ENCODE measurements around the gene UBB.
A peak's percentile ranks its signal among the peaks of the same experiment; 100 is the strongest.

The UBB gene

DNA sequence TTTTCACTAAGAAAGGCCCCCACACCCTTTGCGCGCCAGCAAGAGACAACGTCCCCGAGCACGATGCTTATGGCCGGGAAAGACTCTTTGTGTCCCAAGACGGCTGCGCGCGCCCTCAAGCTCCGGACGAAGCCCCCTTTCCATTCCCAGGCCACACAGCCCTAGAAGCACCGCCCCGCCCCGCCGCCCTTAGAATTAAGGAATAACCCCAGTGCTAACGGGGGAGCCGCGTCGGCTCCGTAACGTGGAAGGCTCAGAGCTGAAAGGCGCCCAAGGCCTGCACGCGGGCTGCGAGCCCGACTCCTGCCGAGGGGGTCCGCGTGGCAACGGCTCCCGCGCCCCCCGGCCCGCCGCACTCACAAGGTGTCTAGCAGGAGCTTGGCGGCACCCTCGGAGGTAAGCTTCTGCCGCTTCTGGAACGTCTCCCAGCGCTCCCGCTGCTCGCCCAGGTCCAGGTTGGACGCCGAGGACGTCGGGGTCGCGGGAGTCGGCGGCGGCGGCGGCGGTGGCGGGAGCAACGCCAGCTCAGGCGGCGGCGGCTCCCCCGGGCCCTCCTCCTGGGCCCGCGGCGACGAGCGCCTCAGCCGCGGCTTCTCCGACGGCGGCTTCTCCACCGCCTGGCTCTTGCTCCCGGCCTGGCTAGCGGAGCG is 28.1 kb upstream of the UBB start:
- in situ Hi-C loops (cut with MboI; ENCODE audit: low sequenced_read_pairs, unreplicated experiment), result no loop called here
- peak; percentile 48 for DNase-seq (ENCODE audit: low spot score)
- TF ChIP-seq, protein P1, sequence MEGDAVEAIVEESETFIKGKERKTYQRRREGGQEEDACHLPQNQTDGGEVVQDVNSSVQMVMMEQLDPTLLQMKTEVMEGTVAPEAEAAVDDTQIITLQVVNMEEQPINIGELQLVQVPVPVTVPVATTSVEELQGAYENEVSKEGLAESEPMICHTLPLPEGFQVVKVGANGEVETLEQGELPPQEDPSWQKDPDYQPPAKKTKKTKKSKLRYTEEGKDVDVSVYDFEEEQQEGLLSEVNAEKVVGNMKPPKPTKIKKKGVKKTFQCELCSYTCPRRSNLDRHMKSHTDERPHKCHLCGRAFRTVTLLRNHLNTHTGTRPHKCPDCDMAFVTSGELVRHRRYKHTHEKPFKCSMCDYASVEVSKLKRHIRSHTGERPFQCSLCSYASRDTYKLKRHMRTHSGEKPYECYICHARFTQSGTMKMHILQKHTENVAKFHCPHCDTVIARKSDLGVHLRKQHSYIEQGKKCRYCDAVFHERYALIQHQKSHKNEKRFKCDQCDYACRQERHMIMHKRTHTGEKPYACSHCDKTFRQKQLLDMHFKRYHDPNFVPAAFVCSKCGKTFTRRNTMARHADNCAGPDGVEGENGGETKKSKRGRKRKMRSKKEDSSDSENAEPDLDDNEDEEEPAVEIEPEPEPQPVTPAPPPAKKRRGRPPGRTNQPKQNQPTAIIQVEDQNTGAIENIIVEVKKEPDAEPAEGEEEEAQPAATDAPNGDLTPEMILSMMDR (IDR thresholded peaks at IDR 0.05; ENCODE audit: borderline replicate concordance, control extremely low read depth, extremely low read depth, insufficient read depth, missing control alignments), result no peak

GRCh38 chr17:16353317-16354174 is 27.3 kb upstream of the UBB start, which contains the start of gene CENPV:
Gene CENPV (minus strand): TSS chr17:16353469. CDS start chr17:16353436, 33 bp downstream.
- in situ Hi-C loops (cut with MboI; ENCODE audit: low sequenced_read_pairs, unreplicated experiment), result no loop called here
- TF ChIP-seq, protein P1 (IDR thresholded peaks at IDR 0.05; ENCODE audit: borderline replicate concordance, control extremely low read depth, extremely low read depth, insufficient read depth, missing control alignments), result peak; percentile 52
- peak; percentile 87 for DNase-seq (ENCODE audit: low spot score)

- in situ Hi-C loops (cut with MboI; ENCODE audit: low sequenced_read_pairs, unreplicated experiment), result no loop called here
- TF ChIP-seq, protein P1 (IDR thresholded peaks at IDR 0.05; ENCODE audit: borderline replicate concordance, control extremely low read depth, extremely low read depth, insufficient read depth, missing control alignments), result no peak
- DNase-seq (ENCODE audit: low spot score), result no peak
Observed at GRCh38 chr17:16354585-16354984, 26.3 kb upstream of the UBB start.

- in situ Hi-C loops (cut with MboI; ENCODE audit: low sequenced_read_pairs, unreplicated experiment), result no loop called here
- TF ChIP-seq, protein P1 (IDR thresholded peaks at IDR 0.05; ENCODE audit: borderline replicate concordance, control extremely low read depth, extremely low read depth, insufficient read depth, missing control alignments), result no peak
- no peak for DNase-seq (ENCODE audit: low spot score)
Observed at GRCh38 chr17:16358394-16358793, 22.5 kb upstream of the UBB start.

DNA sequence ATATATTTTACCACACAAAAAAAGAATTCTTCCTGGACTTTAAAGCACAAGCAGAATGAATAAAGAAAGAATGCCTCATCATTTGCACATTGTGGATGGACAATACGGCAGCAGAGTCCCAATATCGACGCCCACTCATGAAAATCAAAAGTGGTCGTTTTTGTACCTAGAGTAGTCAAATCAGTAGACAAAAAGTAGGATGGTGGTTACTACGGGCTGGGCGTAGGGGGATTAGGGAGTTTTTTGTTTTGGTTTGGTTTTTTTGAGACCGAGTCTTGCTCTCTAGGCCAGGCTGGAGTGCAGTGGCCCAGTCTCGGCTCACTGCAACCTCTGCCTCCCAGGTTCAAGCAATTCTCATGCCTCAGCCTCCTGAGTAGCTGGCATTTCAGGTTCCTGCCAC is 19.0 kb upstream of the UBB start:
- TF ChIP-seq, protein P1 (IDR thresholded peaks at IDR 0.05; ENCODE audit: borderline replicate concordance, control extremely low read depth, extremely low read depth, insufficient read depth, missing control alignments), result no peak
- in situ Hi-C loops (cut with MboI; ENCODE audit: low sequenced_read_pairs, unreplicated experiment), result loop anchor here (10.0 kb wide), 1 partner anchor 163 kb away; no protein-coding TSS in a partner anchor
- no peak for DNase-seq (ENCODE audit: low spot score)

DNA sequence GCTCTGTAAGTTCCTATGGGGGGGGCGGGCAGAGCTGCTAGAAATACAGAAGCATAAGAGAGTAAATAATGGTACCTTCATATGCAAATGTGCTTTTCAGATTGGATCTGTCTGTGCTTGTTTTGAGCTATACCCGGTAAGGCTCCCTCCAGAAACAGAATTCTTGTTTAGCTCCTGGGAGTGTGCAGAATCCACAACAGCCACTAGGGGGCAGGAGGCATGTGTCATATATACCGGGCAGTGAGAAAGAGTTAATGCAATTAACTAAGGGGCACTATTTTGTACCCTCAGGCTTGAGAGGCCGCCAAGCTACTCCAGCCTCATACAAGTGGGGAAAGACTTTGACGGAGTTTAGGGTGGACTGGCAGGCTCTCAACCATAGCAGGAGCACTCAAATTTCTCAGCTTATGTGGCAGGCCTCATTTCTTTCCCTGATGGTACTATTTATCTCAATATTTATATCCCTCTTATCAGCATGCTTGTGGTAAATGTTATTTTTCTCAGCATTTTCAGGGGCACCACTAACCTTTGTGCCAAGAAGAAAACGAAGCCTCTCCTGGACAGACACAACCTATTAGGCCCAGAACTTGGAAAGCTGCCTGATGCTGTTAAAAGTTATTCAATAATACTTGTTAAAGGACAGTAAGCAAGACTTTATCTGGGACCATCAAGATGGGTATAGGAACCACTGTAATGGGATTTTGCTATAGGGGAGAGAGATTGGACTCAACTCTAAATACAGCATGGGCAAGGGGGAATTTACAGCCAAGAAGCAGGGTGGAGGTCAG is 16.9 kb upstream of the UBB start:
- peak; percentile 79 for DNase-seq (ENCODE audit: low spot score)
- in situ Hi-C loops (cut with MboI; ENCODE audit: low sequenced_read_pairs, unreplicated experiment), result loop anchor here (10.0 kb wide), 1 partner anchor 161 kb away; no protein-coding TSS in a partner anchor
- TF ChIP-seq, protein P1 (IDR thresholded peaks at IDR 0.05; ENCODE audit: borderline replicate concordance, control extremely low read depth, extremely low read depth, insufficient read depth, missing control alignments), result peak; percentile 94

All from GM13976 (cell line).